NCI-H2081 treated with DMSO at 0.1 percent for 48 hours (cell line): ENCODE data around the gene FERMT1.
"Not testable (repeated sequence)": the region's sequence is repeated elsewhere in the genome, so short reads cannot be mapped to it uniquely, and the experiment has no call there.

ENCODE experiments used
- DNase-seq: peaks from one replicate; lab custom pipeline; 2025; lab: John Stamatoyannopoulos, UW

The FERMT1 gene

GRCh38 chr20:6116758-6117157, 6.1 kb downstream of the FERMT1 start:
- no peak for DNase-seq

GRCh38 chr20:6115221-6115895, 7.5 kb downstream of the FERMT1 start:
- no peak for DNase-seq

GRCh38 chr20:6114696-6115095, 8.1 kb downstream of the FERMT1 start:
- no peak for DNase-seq

GRCh38 chr20:6113951-6114350, 8.9 kb downstream of the FERMT1 start:
- DNase-seq: no peak

GRCh38 chr20:6112965-6113364, 9.9 kb downstream of the FERMT1 start:
- DNase-seq: not testable (repeated sequence)

- DNase-seq: no peak
These were observed 14.5 kb downstream of the FERMT1 start for GRCh38 chr20:6108330-6108729.

- no peak for DNase-seq
These were observed 18.2 kb downstream of the FERMT1 start for GRCh38 chr20:6104493-6105188.

GRCh38 chr20:6103301-6103700, 19.5 kb downstream of the FERMT1 start:
- DNase-seq: no peak

- no peak for DNase-seq
These were observed 21.5 kb downstream of the FERMT1 start for GRCh38 chr20:6101346-6101745.

GRCh38 chr20:6100246-6100645, 22.6 kb downstream of the FERMT1 start:
- no peak for DNase-seq

GRCh38 chr20:6099819-6100218, 23.0 kb downstream of the FERMT1 start:
- no peak for DNase-seq

GRCh38 chr20:6095409-6095808, 27.4 kb downstream of the FERMT1 start:
- DNase-seq: no peak

GRCh38 chr20:6094565-6094964, 28.3 kb downstream of the FERMT1 start:
- DNase-seq: no peak

GRCh38 chr20:6094063-6094462, 28.8 kb downstream of the FERMT1 start:
- no peak for DNase-seq

- DNase-seq: no peak
These were observed 31.2 kb downstream of the FERMT1 start for GRCh38 chr20:6091661-6092060.

- DNase-seq: no peak
These were observed 36.0 kb downstream of the FERMT1 start for GRCh38 chr20:6086868-6087267.

- DNase-seq: no peak
These were observed 38.9 kb downstream of the FERMT1 start for GRCh38 chr20:6083926-6084325.

GRCh38 chr20:6081236-6081635, 41.6 kb downstream of the FERMT1 start:
- no peak for DNase-seq

- DNase-seq: no peak
These were observed 43.8 kb downstream of the FERMT1 start for GRCh38 chr20:6079016-6079415.

GRCh38 chr20:6075428-6076219, 47.2 kb downstream of the FERMT1 start:
- DNase-seq: no peak

GRCh38 chr20:6074784-6075183, 48.0 kb downstream of the FERMT1 start:
- no peak for DNase-seq

GRCh38 chr20:6074145-6074561, 48.7 kb downstream of the FERMT1 start:
- no peak for DNase-seq
